ENCODE data around the gene ZXDC. TPM values are rescaled to one million over a fixed set of nuclear protein-coding genes. Genes with fewer than 3 reads are reported as not detected.

ZXDC gene
- polyA plus RNA-seq, 1 donor, result 25.6 TPM

DNA sequence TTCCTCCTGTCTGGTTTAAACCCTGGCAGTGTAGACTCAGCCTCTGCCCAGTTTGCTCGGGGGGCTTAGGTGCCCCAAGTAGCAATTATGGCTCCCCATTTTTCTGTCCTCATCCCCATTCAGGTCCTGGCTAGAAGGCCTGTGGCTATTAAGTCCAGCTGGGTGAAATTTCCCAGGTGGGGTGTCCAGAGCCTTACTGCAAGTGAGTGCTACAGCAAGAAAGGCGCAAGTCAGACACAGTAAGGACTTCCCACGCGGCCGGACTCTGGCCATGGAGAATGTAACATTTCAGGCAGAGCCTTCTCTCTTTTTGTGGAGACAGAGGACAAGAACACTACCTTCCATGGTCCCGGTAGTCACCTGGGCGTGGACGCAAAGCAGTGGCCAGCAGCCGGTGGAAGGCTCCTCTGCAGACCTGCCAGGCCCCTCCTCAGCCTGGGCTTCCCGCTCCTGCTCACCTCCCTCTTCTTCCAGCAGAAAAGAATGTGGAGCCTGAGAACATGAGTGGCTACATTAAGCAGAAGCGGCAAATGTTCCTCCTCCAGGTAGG is 57.6 kb downstream of the ZXDC start:
- DNase-seq (ENCODE audit: low read depth), result no peak

- no peak for DNase-seq (ENCODE audit: low read depth)
These were observed 58.2 kb downstream of the ZXDC start for GRCh38 chr3:126417515-126417914.

- no peak for DNase-seq (ENCODE audit: low read depth)
These were observed 58.7 kb downstream of the ZXDC start for GRCh38 chr3:126416943-126417342.

DNA sequence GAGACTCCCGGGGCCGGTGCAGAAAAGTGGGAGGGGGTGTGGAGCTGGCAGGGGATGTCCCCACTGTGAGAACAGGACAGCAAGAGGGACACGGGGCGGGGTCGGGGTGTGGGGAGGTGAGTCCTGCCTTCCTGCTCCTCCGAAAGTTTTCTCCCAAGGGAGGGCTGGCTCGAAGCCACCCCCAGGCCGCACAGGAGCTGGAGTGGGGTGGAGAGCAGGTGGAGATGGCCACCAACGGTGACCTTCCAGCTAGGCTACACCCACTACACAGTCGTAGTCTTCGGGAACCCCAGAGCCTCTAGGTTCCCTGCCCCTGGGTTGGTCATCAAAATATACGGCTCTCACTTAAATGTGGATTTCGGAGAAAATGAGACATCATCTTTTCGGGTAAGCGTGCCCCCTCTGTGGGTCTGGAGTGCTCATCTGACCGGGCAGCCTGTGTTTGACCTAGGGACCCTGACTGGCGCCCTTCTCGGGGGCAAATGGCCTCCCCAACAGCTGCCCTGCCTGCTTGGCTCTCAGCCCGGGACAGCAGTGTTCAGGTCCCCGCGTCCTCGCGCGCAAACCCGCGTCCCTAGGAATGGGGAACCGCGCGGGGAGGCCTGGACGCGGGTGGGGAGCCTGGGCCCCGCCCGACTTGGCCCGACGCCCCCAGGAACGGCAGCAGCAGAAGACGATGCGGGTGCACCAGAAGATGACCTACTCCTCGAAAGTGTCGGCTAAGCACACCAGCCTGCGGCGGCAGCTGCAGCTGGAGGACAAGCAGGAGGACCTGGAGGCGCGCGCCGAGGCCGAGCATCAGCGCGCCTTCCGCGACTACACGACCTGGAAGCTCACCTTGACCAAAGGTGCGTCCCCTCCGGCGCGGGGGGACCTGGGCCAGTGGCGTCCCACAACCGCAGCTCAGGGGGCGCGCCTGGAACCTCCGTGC is 59.8 kb downstream of the ZXDC start:
- DNase-seq (ENCODE audit: low read depth), result no peak

- DNase-seq (ENCODE audit: low read depth), result no peak
These were observed 60.6 kb downstream of the ZXDC start for GRCh38 chr3:126414961-126415660.

DNA sequence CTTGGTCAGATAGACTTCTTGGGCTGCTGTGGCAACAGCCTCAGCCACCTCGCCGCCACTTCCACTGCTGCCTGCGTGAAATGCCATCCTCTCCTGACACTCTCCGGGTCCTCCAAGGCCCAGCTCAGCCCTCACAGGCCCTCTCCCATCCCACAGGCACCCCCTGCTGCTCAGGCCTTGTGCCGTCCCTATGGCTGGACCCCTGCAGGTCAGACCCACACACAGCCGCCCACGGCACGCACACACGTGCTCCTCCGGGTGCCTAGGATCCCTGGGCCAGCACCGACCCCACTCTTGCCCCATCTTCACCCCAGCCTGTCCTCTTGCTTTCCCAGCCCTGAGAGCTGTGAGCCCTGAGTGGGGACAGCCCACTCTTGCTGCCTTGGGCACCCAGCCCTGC is 61.3 kb downstream of the ZXDC start:
- DNase-seq (ENCODE audit: low read depth), result no peak

DNA sequence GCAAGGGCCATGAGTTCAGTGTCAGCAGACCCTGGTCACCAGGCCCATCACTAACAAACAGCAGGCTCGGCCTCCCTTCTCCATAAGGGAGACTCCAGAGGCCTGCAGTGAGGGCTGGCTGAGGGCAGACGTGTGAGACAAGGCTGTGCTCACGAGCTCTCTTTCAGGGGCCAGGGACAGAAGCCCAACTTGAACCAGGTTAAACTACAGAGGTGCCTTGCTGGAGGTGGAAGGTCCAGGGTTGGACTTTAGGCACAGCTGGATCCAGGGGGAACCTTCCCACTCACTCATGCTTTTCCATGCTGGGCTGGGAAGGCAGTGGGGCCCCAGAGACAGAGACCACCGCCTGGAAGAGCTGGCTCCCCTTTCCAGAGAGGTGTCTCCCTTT is 62.0 kb downstream of the ZXDC start:
- no peak for DNase-seq (ENCODE audit: low read depth)

DNA sequence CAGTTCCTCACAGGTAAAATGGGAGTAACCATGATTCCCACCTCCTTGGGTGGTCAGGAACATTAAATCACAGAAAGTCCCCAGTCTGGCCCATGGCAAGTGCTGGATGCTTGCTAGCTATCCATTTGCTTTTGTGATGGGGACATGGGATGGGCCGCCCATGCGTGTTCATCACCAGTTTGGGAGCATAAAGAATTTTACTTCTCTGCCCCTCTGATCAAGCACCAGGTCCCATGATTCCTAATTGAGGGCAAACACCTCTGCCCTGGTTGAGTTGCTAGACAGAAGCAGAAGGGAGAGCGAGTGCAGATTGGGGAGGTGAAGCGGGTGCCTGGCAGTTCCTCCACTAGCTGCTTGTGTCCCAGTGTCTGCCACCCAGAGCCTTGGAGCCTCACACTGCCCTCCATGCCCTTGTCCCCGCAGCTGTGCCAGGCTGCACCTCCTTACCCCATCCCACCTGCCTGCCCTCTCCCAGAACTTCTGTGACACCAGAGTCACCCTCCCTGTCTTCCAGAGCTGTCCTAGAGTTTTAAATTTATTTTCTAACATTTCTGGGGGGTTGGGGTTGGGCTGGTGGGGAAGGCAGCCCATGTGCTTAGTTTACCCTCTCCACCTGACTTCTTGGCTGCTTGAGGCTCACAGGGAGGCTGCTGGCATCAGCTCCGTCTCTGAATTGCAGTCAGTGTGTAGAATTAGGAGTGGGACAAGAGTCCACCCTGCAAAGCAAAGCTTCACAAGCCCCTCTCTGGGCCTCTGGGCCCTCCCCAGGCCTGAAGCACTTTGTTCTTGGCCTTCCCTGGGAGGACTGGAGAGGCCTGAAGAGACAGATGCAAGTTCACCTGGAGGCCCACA is 62.6 kb downstream of the ZXDC start:
- DNase-seq (ENCODE audit: low read depth), result no peak

GRCh38 chr3:126408099-126408498 is 67.6 kb downstream of the ZXDC start:
- DNase-seq (ENCODE audit: low read depth), result no peak

DNA sequence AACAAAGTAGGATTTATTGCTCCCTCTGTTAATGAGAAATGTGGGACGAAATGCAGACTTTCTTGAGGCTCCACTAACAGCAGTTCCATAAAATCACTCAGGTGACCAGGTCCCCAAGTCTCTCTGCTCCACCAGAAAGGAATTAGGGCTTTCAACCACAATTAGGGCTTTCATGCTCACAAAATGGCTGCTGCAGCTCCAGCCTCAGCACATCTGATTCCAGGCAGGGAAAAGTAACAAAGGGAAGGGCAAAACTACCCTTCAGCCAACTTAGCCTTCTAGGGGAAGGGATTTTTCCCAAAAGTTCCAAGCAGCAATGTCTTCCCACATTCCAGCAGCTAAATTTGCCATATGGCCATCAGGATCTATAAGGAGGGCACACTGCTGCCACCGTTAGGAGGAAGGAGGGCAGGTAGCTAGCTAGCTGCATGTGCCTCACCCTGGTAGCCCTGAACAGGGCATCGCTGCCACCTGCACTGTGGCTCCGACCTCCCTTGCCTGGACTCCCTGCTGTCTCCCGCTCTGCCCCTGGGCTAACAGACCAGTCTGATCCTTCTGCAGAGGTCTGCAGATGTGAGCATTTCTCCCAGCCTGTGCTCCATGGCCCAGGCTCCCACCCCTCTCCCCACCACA is 68.2 kb downstream of the ZXDC start:
- DNase-seq (ENCODE audit: low read depth), result no peak

GRCh38 chr3:126406389-126407296 is 69.0 kb downstream of the ZXDC start:
- DNase-seq (ENCODE audit: low read depth), result no peak

DNA sequence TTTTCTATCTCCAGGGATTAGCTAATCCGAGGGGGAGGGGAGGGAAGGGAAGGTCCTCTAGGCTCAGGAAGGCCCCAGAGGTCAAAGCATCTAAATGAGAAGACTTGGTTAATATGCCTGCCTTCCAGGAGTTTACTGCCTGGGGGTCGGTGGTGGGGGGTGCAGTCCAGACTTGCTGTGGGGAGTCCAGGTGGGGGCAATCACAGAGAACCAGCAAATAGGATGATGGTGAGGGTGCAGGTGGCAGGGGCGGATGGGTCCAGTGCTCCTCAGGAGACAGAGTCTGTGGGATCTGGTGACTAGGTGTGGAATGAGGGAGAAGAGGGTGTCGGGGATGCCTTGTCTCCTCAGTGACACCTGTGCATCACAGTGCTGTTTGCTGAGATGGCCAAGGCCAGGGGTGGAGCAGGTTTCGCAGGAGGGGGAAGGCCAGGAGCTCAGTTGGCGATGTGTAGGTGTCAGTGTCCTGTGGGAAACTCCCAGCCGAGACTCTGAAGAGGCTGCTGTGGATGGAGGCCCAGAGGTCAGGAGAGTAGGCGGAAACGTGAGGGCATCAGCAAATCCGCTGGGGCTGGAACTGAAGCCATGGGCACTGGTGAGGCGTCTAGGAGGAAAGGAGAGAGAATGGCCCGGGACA is 72.9 kb downstream of the ZXDC start:
- no peak for DNase-seq (ENCODE audit: low read depth)

DNA sequence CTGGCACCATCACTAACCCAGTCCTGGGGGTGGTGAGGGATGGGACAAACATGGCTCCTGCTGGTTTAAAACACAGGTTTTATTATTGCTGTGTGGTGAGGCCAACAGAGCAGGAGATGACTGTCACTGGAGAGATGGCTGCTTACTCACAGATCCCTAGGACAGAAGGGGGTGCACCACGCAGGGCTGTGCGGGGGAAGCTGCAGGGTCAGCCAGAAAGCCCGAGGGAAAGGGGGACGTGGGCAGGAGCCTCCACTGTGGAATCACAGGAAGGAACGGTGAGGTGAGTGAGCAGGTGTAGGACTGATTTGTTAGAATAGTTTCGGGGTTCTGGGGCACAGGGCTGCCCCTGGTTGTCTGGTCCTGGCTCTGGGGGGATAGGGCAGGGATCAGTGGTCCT is 73.5 kb downstream of the ZXDC start:
- DNase-seq (ENCODE audit: low read depth), result no peak

DNA sequence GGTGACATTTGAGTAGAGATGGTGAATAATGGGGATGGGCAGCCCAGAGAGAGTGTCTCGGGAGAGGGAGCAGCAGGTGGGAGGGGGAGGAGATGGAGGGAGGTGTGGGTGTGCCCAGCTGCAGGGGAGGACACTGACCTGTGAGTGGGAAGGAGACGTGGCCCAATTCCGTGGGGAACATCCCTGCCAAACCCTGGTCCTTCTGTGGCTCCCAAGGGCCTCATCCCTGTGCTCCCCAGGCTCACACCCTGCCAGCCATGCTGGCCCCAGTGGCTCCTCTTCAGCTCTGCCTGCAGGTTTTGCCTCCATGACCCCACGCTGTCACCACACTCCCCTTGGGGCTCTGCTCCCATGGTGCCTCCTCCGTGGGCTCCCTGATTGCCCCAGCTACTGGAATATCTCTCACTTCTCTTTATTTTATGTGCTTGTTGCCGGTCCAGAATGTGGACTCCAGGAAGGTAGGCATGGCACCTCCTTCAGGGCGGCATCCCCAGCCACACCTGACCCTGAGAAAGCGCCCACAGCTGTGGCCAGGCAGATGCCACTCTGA is 74.0 kb downstream of the ZXDC start:
- DNase-seq (ENCODE audit: low read depth), result no peak

GRCh38 chr3:126399756-126400155 is 75.9 kb downstream of the ZXDC start:
- no peak for DNase-seq (ENCODE audit: low read depth)

DNA sequence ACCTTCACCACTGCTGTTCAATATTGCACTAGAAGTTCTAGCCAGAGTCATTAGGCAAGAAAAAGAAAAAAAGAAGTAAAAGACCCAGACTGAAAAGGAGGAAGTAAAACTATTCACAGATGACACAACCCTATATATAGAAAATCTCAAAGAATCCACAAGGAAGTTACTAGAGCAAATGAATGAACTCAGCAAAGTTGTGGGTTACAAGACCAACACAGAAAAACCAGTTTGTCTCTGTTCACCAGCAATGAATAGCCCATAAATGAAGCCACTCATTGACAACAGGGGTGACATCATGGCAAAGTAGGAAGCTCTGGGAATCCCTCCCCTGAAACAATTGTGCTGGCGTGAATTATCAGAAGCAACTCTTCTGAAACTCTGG is 76.3 kb downstream of the ZXDC start:
- no peak for DNase-seq (ENCODE audit: low read depth)

GRCh38 chr3:126398423-126399350 is 77.0 kb downstream of the ZXDC start:
- DNase-seq (ENCODE audit: low read depth), result no peak
